Esophagus (tissue), 2 donors: Measurements from ENCODE around the gene FGD5. TPM values are rescaled to one million over a fixed set of nuclear protein-coding genes. Genes with fewer than 3 reads are reported as not detected.

Source experiments
- H3K27ac ChIP-seq, 2 donors: one replicate each; pipeline ENCODE4 v1.5.1; 2013; ENCODE audit warnings: low read depth in 2 of 2, mild to moderate bottlenecking in 2 of 2, inconsistent platforms in 1 of 2, low read length in 1 of 2, moderate library complexity in 1 of 2
- H3K27me3 ChIP-seq, 2 donors: one replicate each; pipeline ENCODE4 v1.6.1; 2013; ENCODE audit warnings: low read length in 2 of 2, control low read depth in 1 of 2, mild to moderate bottlenecking in 1 of 2; ENCODE audit not compliant: insufficient read depth in 2 of 2, control insufficient read depth in 1 of 2
- H3K36me3 ChIP-seq, 2 donors: one replicate each; pipeline ENCODE4 v1.6.1; 2013; ENCODE audit warnings: low read length in 1 of 2; ENCODE audit not compliant: control insufficient read depth in 2 of 2, insufficient read depth in 2 of 2
- H3K4me1 ChIP-seq, 2 donors: one replicate each; pipeline ENCODE4 v1.6.1; 2013; ENCODE audit warnings: low read length in 1 of 2; ENCODE audit not compliant: control insufficient read depth in 2 of 2, insufficient read depth in 2 of 2
- H3K4me3 ChIP-seq, 2 donors: one replicate each; pipeline ENCODE4 v1.5.1; 2013; ENCODE audit warnings: low read length in 2 of 2, mild to moderate bottlenecking in 2 of 2, low read depth in 1 of 2, moderate library complexity in 1 of 2
- H3K9me3 ChIP-seq, 2 donors: one replicate each; pipeline ENCODE4 v1.6.1; 2013; ENCODE audit warnings: mild to moderate bottlenecking in 2 of 2, low read depth in 1 of 2, low read length in 1 of 2, moderate library complexity in 1 of 2; ENCODE audit not compliant: control insufficient read depth in 2 of 2, insufficient read depth in 1 of 2
- WGBS, 2 donors: extraction: QIAGEN DNeasy Blood & Tissue Kit; methylation state at CpG; one replicate each; pipeline ENCODE4 v1.1.7; 2013; 5-methylcytosine and 5-hydroxymethylcytosine counted together
- polyA plus RNA-seq, 2 donors: library from polyadenylated mRNA; stranded (reverse); fragments of 200-250 nt; gene quantifications; one replicate each; pipeline ENCODE4 v1.2.3, GENCODE V29; 2013
- donor health status: healthy with polysubstance abuse.
- donor health status: Bipolar disorder and iron deficiency.

The FGD5 gene
- polyA plus RNA-seq, 2 donors, result 1.7 TPM

GRCh38 chr3:14867936-14868570 is 49.3 kb downstream of the FGD5 start:
- H3K36me3 ChIP-seq, result no peaks in the 10 kb centered on the region
- 81 to 91% methylated on average over 10 to 11 of the region's 11 CpGs for WGBS, 2 donors
- H3K9me3 ChIP-seq, result no peaks in the 10 kb centered on the region
- H3K4me1 ChIP-seq, result no peaks in the 10 kb centered on the region
- H3K27me3 ChIP-seq, result peaks cover 0 to 3% of the 10 kb centered on the region in 2 donors
- no peak overlapping the region for H3K4me3 ChIP-seq
- no peak overlapping the region for H3K27ac ChIP-seq

- no peaks in the 10 kb centered on the region for H3K36me3 ChIP-seq
- peaks cover 0 to 3% of the 10 kb centered on the region in 2 donors for H3K27me3 ChIP-seq
- peaks cover 0 to 3% of the 10 kb centered on the region in 2 donors for H3K4me1 ChIP-seq
- 68 to 76% methylated on average over 17 of the region's 17 CpGs for WGBS, 2 donors
- H3K9me3 ChIP-seq, result no peaks in the 10 kb centered on the region
- H3K27ac ChIP-seq, result no peak overlapping the region
- H3K4me3 ChIP-seq, result no peak overlapping the region
These were observed 51.4 kb downstream of the FGD5 start for GRCh38 chr3:14869917-14870782.

DNA sequence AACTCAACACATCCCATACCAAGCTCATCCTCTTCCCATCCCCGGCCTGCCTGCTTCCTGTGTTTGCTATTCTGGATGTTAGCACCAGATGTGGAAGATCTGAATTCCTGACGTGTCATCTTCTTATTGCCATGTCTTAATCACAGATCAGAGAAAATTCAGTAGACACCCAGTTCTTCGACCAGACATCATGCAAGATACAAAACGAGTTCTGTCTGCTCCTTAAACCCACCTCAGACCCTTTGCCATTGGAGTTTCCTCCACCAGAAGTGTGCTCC is 52.0 kb downstream of the FGD5 start:
- Histone ChIP-seq H3K4me1 (peaks cover 0 to 3% of the 10 kb centered on the region in 2 donors), H3K4me3 (no peak overlapping the region), H3K9me3 (no peaks in the 10 kb centered on the region), H3K27ac (no peak overlapping the region), H3K27me3 (peaks cover 0 to 3% of the 10 kb centered on the region in 2 donors), H3K36me3 (no peaks in the 10 kb centered on the region)
- 65 to 67% methylated on average over 4 of the region's 4 CpGs for WGBS, 2 donors

DNA sequence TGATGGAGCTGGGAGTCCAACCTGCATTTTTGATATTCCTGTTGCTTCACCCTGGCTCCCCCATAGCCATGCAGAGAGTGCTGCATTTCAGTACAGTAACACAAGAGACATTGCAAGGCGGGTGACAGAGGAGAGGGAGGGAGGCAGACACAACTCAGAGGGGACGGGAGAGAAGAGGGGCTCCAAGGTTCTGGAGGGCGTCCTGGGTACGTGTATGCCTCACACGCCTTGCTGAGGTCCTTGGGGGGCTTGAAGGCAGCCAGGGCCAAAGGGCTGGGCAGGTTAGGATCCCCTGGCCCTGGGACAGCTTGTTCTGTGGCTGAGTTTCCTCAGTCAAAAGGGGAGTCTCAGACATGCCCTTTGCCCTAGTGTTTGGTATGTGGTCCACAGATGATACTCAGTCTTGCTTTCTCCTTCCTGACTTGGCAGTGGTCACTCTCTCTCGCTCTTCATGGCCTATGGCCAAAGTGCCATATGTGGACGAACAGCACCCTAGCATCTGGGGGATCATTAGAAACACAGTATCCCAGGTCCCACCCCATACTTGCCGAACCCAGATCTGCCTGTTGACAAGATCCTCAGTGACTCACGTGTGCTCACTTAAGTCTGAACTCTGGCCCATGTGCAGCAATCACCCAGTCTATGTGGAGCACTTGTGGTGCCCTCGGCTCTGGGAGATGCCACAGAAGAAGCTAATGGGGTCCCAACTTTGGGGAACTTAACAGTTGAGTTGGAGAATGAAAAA is 52.9 kb downstream of the FGD5 start:
- Histone ChIP-seq H3K36me3 (no peaks in the 10 kb centered on the region), H3K4me1 (peaks cover 0 to 3% of the 10 kb centered on the region in 2 donors), H3K4me3 (no peak overlapping the region), H3K27ac (no peak overlapping the region), H3K27me3 (peaks cover 0 to 3% of the 10 kb centered on the region in 2 donors), H3K9me3 (no peaks in the 10 kb centered on the region)
- WGBS, 2 donors, result 71 to 78% methylated on average over 10 of the region's 10 CpGs

DNA sequence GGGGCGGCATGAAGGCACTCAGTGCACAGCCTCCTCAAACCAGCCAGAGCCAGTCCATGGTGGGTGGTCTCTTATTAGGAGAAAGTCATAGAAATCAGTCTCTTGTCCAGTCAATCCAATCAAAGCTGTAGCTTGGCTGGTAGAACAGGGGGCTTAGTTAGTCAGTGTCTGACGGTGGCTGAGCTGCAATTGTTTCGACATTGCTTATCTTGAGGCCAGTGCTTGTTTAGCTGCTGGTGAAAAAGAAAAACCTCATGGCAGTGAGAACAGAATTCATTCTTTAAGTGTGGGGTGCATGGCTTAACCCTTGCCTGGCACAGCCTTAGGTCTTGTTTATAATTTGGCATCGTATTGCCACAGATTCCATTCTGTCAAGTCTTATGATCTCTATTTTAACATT is 53.9 kb downstream of the FGD5 start:
- Histone ChIP-seq H3K27ac (no peak overlapping the region), H3K4me1 (peaks cover 0 to 6% of the 10 kb centered on the region in 2 donors), H3K9me3 (no peaks in the 10 kb centered on the region), H3K36me3 (no peaks in the 10 kb centered on the region), H3K4me3 (no peak overlapping the region), H3K27me3 (peaks cover 0 to 3% of the 10 kb centered on the region in 2 donors)
- 61 to 66% methylated on average over 4 of the region's 4 CpGs for WGBS, 2 donors

DNA sequence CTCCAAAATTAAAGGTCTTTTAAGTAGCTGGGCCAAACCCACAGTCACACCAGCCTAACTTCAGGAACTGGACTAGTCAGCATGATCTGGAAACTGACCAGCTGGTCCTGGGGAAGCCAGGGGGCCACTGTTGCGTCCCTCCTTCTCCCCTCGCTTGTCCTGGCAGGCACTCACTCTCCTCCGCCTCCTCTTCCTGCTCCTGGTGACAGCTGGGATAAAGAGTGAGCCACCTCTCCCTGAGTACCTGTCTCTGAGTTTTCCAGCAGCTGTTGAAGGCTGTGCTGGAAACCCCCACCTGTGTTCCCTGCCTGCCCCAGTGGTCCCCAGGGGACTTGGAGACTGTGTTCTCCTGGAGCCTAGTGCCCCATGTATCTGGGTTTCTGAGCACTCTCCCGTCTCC is 56.0 kb downstream of the FGD5 start:
- no peaks in the 10 kb centered on the region for H3K9me3 ChIP-seq
- H3K27me3 ChIP-seq, result peaks cover 0 to 3% of the 10 kb centered on the region in 2 donors
- H3K4me3 ChIP-seq, result no peak overlapping the region
- WGBS, 2 donors, result 68 to 71% methylated on average over 4 of the region's 4 CpGs
- no peak overlapping the region for H3K27ac ChIP-seq
- peaks cover 0 to 6% of the 10 kb centered on the region in 2 donors for H3K4me1 ChIP-seq
- no peaks in the 10 kb centered on the region for H3K36me3 ChIP-seq

DNA sequence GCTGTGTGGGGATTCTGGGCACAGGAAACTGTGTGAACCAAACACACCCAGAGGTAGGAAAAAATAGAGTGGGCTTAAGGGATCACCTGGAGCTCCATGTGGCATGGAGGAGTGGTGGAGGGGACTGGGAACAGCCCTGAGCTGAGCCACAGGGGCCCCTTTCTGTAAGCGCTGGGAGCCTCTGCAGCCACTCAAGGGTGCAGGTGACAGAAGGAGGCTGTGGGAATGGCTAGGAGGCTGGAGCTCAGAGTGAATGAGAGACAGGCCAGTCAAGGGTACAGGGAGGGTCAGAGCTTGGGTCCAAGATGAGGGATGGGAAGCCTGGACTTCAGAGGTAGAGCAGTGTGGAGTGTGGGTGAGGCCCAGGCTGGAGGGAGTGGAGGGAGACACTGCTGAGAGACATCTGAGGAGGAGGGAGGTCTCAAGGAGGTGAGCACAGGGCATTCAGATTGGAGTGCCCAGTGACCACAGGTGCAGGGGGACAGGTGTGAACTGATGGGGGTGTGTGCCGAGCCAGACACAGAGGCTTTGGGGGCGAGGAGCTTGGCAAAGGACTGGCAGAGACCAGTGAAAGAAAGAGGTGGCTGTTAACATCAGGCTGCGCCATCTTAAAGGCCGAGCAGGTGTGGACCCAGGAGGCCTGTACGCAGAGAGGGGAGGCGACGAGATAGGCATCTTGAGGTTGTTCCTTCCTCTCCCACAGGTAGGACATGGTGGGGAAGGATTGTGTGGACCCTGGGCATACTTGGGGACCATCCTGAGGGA is 56.8 kb downstream of the FGD5 start:
- H3K4me3 ChIP-seq, result no peak overlapping the region
- H3K9me3 ChIP-seq, result no peaks in the 10 kb centered on the region
- H3K27ac ChIP-seq, result peak overlapping the region in 1 of 2 donors; percentile 6
- no peaks in the 10 kb centered on the region for H3K36me3 ChIP-seq
- 95 to 96% methylated on average over 8 of the region's 8 CpGs for WGBS, 2 donors
- H3K27me3 ChIP-seq, result no peaks in the 10 kb centered on the region
- peaks cover 0 to 6% of the 10 kb centered on the region in 2 donors for H3K4me1 ChIP-seq

GRCh38 chr3:14876921-14877333 is 58.2 kb downstream of the FGD5 start:
- H3K9me3 ChIP-seq, result no peaks in the 10 kb centered on the region
- H3K4me3 ChIP-seq, result no peak overlapping the region
- peak overlapping the region in 1 of 2 donors; percentile 52 for H3K27ac ChIP-seq
- H3K36me3 ChIP-seq, result no peaks in the 10 kb centered on the region
- H3K27me3 ChIP-seq, result no peaks in the 10 kb centered on the region
- H3K4me1 ChIP-seq, result peaks cover 0 to 6% of the 10 kb centered on the region in 2 donors
- WGBS, 2 donors, result 24 to 28% methylated on average over 12 of the region's 12 CpGs

DNA sequence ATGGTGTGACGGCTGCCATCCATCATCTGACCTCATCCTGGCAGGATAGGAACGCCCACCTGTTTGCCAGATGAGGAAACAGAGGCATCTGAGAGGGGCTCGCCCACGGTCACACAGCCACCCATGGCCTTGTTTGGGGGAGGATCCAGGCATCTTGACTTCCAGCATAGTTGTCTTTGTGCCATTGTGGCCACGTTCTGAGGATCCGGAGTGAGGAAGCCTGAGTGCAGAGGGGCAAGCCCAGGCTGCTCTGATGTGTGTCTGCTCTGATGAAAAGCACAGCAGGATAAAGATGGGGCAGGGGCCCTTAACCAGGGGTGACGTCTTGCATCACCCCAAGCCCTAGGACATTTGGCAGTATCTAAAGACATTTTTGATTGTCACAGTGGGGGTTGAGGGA is 58.7 kb downstream of the FGD5 start:
- 46 to 48% methylated on average over 7 of the region's 7 CpGs for WGBS, 2 donors
- Histone ChIP-seq H3K36me3 (no peaks in the 10 kb centered on the region), H3K27ac (peak overlapping the region in 1 of 2 donors; percentile 51), H3K4me3 (no peak overlapping the region), H3K27me3 (no peaks in the 10 kb centered on the region), H3K9me3 (no peaks in the 10 kb centered on the region), H3K4me1 (peaks cover 0 to 6% of the 10 kb centered on the region in 2 donors)
